WI38 (cell line): ENCODE measurements around the gene ZDHHC3.
"Not testable (repeated sequence)": the region's sequence is repeated elsewhere in the genome, so short reads cannot be mapped to it uniquely, and the experiment has no call there.

Source experiments
- H3K4me3 ChIP-seq: 2 replicates; pipeline ENCODE4 v1.5.1; 2011; ENCODE audit warnings: low read depth, mild to moderate bottlenecking, control low read depth, low read length
- TF ChIP-seq, protein P1 (sequence below): IDR thresholded peaks from 2 replicates; pipeline ENCODE4 v1.5.1; 2012; ENCODE audit warnings: low read depth, mild to moderate bottlenecking, control low read depth, low read length

ZDHHC3 gene

DNA sequence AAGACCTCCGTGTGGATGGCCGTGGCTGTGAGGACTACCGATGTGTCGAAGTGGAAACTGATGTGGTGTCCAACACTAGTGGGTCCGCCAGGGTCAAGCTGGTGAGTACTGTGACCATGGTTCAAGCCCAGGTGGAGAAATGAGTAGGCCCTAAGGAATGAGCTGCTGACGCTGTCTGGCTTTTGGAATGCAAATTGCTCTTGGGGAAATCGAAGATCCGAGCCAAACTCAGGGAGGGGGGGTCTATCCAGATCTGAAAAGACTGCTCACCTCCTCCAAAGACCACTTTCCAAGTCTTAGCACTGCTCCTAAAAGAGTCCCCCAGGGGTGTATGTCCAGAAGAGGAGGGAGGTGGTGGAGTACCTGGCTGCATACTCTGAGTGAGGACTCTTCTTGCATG is 13.2 kb upstream of the ZDHHC3 start:
- no peak overlapping the region for H3K4me3 ChIP-seq
- TF ChIP-seq, protein P1, sequence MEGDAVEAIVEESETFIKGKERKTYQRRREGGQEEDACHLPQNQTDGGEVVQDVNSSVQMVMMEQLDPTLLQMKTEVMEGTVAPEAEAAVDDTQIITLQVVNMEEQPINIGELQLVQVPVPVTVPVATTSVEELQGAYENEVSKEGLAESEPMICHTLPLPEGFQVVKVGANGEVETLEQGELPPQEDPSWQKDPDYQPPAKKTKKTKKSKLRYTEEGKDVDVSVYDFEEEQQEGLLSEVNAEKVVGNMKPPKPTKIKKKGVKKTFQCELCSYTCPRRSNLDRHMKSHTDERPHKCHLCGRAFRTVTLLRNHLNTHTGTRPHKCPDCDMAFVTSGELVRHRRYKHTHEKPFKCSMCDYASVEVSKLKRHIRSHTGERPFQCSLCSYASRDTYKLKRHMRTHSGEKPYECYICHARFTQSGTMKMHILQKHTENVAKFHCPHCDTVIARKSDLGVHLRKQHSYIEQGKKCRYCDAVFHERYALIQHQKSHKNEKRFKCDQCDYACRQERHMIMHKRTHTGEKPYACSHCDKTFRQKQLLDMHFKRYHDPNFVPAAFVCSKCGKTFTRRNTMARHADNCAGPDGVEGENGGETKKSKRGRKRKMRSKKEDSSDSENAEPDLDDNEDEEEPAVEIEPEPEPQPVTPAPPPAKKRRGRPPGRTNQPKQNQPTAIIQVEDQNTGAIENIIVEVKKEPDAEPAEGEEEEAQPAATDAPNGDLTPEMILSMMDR: no peak

DNA sequence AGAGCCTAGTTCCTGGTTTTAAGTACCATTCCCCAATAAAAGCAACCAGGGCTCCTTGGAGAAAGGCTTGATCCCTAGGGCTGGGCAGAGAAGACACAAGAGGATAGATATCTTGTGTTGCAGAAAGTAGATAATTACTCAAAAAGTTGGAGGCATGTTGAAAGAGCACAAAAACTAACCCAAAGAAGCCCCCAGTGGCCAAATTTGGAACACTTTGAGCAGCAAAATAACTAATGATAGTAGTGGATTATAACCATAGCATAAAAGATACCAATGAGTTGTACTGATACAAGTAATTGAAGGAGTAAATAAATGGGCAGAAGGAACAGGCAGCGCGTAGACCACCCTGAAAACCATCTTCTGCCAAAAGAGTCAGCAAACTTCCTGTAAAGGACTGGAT is 12.1 kb upstream of the ZDHHC3 start:
- TF ChIP-seq, protein P1: no peak
- no peak overlapping the region for H3K4me3 ChIP-seq

DNA sequence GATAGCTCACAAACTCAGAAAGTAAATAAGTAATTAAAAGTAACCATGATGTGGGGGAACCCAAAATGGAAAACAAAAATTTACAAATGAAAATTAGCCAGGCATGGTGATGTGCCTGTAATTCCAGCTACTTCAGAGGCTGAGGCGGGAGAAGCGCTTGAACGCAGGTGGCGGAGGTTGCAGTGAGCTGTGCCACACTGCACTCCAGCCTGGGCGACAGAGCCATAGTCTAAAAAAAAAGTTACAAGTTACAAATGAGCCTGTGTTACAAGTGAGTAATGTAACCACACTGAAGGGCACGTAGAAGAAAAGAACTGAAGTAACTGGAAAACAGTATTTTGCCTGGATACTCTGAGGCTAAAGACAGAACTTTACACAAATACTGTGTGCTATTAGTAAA is 11.4 kb upstream of the ZDHHC3 start:
- H3K4me3 ChIP-seq: no peak overlapping the region
- TF ChIP-seq, protein P1: no peak

DNA sequence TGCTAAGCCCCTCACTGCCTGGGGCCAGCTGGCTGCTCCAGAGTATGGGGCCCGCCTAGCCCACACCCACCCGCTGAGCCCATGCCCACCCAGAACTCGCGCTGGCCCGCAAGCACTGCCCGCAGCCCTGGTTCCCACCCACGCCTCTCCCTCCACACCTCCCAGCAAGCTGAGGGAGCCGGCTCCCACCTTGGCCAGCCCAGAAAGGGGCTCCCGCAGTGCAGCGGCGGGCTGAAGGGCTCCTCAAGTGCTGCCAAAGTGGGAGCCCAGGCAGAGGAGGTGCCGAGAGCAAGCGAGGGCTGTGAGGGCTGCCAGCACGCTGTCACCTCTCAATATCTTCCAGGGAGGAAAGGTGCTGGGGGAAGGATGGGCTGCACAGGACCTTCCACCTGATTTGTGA is 10.4 kb upstream of the ZDHHC3 start:
- not testable (repeated sequence) for H3K4me3 ChIP-seq

DNA sequence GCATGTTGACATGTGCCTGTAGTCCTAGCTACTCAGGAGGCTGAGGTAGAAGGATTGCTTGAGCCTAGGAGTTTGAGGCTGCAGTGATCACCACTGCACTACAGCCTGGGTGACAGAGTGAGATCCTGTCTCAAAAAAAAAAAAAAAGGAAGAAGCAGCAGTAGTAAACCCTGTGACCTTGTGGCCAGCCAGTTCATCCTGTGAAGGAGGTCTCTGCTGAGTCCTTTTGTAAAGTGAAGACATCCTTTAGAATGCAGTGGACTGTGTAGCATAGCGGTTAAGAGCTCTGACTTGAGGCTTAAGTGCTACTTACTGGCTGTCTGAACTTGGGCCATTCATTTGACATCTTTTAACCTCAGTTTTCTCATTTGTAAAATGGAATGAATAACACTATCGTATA is 8.4 kb upstream of the ZDHHC3 start:
- TF ChIP-seq, protein P1: no peak
- no peak overlapping the region for H3K4me3 ChIP-seq

DNA sequence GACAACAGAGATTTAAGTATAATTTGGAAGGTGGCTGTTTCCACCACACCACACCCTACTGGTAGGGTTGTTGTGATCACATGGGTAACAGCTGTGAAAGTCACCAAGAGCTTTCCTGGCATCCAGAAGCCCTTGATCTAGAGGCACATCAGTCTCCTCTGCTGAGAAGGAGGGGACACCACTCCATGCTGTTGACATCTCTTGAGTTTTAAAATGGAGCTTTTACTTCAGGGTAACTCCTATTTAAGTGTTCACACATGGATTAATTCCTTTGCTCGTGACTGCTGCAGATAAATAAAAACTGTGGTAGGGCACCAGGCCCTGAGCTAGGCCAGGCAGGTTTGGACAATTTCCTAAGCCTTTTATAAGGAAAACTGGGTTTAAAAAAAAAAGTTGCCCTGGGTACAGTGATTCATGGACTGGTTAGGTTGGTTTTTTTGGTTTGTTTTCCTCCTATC is 7.5 kb upstream of the ZDHHC3 start:
- TF ChIP-seq, protein P1: no peak
- H3K4me3 ChIP-seq: no peak overlapping the region

DNA sequence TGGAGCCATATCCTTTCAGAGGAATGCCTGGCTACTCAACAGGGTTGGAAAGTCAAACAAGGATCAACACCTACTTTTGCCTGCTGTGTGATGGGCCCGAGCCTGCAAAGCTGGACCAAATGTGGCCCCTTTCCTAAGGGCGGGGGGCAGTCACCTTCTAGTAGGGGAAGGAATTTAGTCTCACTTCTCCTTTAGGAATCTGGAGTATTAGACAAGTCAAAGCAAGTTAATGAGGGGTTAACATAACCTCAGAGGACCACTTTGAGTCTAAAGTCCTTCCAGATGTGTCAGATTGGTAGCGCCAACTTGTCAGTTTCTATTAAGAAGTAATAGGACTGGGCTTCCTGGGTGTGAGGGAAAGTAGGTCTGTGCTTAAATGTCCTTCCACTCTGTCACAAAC is 6.8 kb upstream of the ZDHHC3 start:
- H3K4me3 ChIP-seq: no peak overlapping the region
- TF ChIP-seq, protein P1: no peak

DNA sequence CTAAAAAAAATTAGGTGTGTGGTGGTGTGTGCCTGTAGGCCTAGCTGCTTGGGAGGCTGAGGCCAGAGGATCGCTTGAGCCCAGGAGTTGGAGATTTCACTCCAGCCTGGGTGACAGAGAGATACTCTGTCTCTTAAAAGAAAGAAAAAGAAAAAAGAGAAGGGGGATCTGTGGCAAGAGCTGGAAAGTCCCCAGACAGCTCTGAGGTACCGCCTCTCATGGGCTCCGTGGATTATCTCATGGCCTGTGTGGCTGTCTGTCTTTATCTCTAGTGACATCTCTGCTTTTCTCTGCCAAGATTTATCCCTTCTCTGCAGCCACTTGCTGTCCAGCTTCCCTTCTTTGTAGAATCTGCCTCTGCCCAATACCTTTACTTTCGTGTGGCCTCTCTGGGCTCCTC is 5.8 kb upstream of the ZDHHC3 start:
- TF ChIP-seq, protein P1: no peak
- no peak overlapping the region for H3K4me3 ChIP-seq
